ENCODE data around the gene DST.

DST gene

DNA sequence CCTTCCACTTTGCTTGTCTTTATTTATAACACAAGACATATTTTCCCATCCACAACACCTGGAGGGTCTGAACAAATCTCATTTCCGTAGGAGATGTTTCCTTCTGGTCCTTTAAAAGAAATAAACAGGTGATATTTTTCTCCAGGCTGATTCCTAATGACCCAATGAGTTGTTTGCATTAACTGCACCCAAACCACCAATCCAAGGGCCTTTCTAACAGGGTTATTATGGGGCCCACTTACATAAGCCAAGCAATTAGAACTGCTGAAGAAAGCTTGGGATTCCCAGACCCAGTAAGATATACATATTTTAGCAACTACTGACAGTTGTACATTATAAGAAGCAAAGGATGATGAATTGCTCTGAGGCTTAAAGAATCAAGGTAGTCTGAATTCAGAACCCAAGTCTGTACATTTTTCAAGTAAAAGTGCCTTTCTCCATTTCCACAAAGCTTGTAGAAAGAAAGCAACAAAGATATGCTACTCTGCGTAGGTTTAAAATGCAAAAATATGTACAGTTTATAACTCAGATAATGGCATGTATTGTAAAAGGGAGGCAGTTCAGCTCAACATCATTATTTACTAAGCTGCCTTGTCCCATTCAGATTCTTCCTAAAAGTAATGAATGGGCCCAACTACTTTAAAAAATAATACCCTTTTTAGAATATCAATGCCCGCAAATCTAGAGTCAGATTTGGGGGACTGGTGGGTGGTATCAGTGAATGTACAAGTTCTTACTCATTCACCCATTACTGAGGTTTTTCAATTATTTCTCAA, 120.0 kb downstream of the DST start:
- no peaks in the 10 kb centered on the region for H3K27me3 ChIP-seq (ENCODE audit: insufficient read depth, poor library complexity, severe bottlenecking)
- TF ChIP-seq, protein P1, sequence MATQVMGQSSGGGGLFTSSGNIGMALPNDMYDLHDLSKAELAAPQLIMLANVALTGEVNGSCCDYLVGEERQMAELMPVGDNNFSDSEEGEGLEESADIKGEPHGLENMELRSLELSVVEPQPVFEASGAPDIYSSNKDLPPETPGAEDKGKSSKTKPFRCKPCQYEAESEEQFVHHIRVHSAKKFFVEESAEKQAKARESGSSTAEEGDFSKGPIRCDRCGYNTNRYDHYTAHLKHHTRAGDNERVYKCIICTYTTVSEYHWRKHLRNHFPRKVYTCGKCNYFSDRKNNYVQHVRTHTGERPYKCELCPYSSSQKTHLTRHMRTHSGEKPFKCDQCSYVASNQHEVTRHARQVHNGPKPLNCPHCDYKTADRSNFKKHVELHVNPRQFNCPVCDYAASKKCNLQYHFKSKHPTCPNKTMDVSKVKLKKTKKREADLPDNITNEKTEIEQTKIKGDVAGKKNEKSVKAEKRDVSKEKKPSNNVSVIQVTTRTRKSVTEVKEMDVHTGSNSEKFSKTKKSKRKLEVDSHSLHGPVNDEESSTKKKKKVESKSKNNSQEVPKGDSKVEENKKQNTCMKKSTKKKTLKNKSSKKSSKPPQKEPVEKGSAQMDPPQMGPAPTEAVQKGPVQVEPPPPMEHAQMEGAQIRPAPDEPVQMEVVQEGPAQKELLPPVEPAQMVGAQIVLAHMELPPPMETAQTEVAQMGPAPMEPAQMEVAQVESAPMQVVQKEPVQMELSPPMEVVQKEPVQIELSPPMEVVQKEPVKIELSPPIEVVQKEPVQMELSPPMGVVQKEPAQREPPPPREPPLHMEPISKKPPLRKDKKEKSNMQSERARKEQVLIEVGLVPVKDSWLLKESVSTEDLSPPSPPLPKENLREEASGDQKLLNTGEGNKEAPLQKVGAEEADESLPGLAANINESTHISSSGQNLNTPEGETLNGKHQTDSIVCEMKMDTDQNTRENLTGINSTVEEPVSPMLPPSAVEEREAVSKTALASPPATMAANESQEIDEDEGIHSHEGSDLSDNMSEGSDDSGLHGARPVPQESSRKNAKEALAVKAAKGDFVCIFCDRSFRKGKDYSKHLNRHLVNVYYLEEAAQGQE (IDR thresholded peaks at IDR 0.05; ENCODE audit: insufficient replicate concordance, low read depth) = no peak
- TF ChIP-seq GABPA (IDR thresholded peaks at IDR 0.05; ENCODE audit: low read depth) (no peak), POLR2AphosphoS5 (IDR thresholded peaks at IDR 0.05; ENCODE audit: low read depth) (no peak), SPI1 (IDR thresholded peaks at IDR 0.05; ENCODE audit: borderline replicate concordance, low read depth) (no peak)
- TF ChIP-seq, protein P2, sequence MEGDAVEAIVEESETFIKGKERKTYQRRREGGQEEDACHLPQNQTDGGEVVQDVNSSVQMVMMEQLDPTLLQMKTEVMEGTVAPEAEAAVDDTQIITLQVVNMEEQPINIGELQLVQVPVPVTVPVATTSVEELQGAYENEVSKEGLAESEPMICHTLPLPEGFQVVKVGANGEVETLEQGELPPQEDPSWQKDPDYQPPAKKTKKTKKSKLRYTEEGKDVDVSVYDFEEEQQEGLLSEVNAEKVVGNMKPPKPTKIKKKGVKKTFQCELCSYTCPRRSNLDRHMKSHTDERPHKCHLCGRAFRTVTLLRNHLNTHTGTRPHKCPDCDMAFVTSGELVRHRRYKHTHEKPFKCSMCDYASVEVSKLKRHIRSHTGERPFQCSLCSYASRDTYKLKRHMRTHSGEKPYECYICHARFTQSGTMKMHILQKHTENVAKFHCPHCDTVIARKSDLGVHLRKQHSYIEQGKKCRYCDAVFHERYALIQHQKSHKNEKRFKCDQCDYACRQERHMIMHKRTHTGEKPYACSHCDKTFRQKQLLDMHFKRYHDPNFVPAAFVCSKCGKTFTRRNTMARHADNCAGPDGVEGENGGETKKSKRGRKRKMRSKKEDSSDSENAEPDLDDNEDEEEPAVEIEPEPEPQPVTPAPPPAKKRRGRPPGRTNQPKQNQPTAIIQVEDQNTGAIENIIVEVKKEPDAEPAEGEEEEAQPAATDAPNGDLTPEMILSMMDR (IDR thresholded peaks at IDR 0.05; ENCODE audit: insufficient read depth, low read length) = no peak
- DNase-seq (ENCODE audit: low read depth in 1 of 2, low spot score in 1 of 2) = no peak
- H3K27ac ChIP-seq (replicated peaks) = no peak overlapping the region
- no peak overlapping the region for H3K4me3 ChIP-seq (replicated peaks; ENCODE audit: insufficient read depth, low read length)

DNA sequence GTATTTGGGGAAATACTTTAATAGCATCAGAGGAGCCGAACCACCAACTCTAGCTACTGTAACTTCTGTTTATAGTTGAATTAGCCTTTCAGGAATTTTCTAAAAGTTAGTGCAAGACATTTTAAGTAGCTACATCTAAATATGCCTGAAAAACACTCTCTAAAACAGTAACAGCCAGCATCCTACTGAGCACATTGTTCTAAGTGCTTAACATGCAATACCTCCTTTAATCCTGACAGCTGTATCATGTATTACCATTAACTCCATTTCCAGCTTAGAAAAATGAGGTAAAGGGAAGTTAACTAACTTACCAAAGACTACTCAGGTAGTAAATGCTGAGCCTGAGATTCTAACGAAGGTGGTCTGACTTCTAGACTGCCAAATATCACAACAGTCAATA, 120.7 kb downstream of the DST start:
- Histone ChIP-seq H3K4me3 (replicated peaks; ENCODE audit: insufficient read depth, low read length) (no peak overlapping the region), H3K27ac (replicated peaks) (no peak overlapping the region), H3K27me3 (ENCODE audit: insufficient read depth, poor library complexity, severe bottlenecking) (no peaks in the 10 kb centered on the region)
- DNase-seq (ENCODE audit: low read depth in 1 of 2, low spot score in 1 of 2) = no peak
- TF ChIP-seq GABPA (IDR thresholded peaks at IDR 0.05; ENCODE audit: low read depth) (no peak), SPI1 (IDR thresholded peaks at IDR 0.05; ENCODE audit: borderline replicate concordance, low read depth) (no peak), POLR2AphosphoS5 (IDR thresholded peaks at IDR 0.05; ENCODE audit: low read depth) (no peak)
- TF ChIP-seq, protein P1 (IDR thresholded peaks at IDR 0.05; ENCODE audit: insufficient replicate concordance, low read depth) = no peak
- TF ChIP-seq, protein P2 (IDR thresholded peaks at IDR 0.05; ENCODE audit: insufficient read depth, low read length) = no peak

DNA sequence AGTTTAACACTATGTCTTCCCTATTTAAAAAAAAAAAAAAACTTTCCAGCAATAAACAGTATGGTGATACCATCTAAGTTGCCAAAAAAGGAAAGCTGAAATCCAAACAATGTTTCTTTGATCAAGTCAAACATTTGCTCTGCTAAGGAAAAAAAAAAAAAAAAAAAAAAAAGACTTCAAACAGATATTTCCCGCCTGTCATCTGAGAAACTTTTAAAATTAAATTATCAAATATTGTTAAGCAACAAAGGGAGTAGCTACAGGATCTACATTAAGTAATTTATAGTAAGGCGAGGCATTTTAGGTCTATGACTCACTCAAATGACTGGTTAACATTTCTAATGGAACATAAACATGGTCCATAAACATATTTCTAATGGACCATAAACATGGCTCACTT, 121.2 kb downstream of the DST start:
- no peak for DNase-seq (ENCODE audit: low read depth in 1 of 2, low spot score in 1 of 2)
- H3K27me3 ChIP-seq (ENCODE audit: insufficient read depth, poor library complexity, severe bottlenecking) = no peaks in the 10 kb centered on the region
- no peak overlapping the region for H3K4me3 ChIP-seq (replicated peaks; ENCODE audit: insufficient read depth, low read length)
- H3K27ac ChIP-seq (replicated peaks) = no peak overlapping the region
- TF ChIP-seq, protein P1 (IDR thresholded peaks at IDR 0.05; ENCODE audit: insufficient replicate concordance, low read depth) = no peak
- TF ChIP-seq, protein P2 (IDR thresholded peaks at IDR 0.05; ENCODE audit: insufficient read depth, low read length) = no peak
- no peak for TF ChIP-seq SPI1 (IDR thresholded peaks at IDR 0.05; ENCODE audit: borderline replicate concordance, low read depth)
